C1 segment of cervical spinal cord (tissue), 14 donors: ENCODE results near the gene SNX18.
A peak's percentile ranks its signal among the peaks of the same experiment; 100 is the strongest.
"Not testable (repeated sequence)": the region's sequence is repeated elsewhere in the genome, so short reads cannot be mapped to it uniquely, and the experiment has no call there.

Experiments
- DNase-seq, 14 donors: peaks; one replicate each; lab custom pipeline; 2025; lab: John Stamatoyannopoulos, UW

SNX18 gene

DNA sequence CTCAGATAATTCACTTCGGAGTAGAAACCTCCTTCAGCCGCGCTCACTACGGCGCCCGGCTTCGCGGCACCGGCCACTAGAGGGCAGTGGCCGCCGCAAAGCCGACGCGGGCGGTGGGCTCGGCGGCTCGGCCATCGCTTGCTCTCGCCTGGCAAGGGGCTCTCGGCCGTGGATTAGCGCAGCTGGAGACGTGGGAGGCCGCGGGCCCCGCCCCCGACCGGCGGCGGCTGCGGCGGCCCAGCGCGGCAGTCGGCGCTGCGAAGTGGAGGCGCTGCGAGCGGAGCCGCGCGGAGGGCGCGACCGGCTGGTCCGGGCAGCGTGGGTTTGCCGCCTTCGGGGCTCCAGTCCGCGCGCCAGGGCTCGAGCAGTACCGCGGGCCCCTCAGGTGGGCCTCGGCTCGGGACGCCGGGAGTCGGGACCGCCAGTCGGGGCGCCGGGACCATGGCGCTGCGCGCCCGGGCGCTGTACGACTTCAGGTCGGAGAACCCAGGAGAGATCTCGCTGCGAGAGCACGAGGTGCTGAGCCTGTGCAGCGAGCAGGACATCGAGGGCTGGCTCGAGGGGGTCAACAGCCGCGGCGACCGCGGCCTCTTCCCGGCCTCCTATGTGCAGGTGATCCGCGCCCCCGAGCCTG, at the start of gene SNX18:
Gene SNX18, plus strand, starts transcription at position 248 of the 634 bp plus-strand sequence. Its CDS starts 194 bp downstream, at position 442.
- DNase-seq, result peak; percentile 35 to 94 (median 80)

DNA sequence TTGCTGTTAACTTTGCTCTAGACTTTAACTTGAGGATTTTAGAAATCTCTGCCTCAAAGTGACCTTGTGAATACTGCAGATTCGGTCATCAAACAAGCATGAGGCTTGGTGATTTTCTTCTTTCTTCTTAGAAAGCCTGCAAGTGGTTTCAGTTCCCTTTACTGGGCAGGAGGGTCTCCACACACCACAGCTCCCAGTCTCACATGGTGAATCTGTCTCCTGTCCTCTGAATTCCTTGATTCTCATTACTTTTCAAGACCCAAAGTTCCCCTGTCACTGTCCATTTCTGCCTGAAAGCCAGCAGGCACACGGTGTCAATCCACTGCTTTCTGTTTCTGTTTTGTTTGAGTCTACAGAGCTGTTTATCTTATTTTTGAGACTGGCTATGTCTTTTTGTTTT, 47.9 kb upstream of the SNX18 start:
- peak in 1 of 14 donors; percentile 7 for DNase-seq

DNA sequence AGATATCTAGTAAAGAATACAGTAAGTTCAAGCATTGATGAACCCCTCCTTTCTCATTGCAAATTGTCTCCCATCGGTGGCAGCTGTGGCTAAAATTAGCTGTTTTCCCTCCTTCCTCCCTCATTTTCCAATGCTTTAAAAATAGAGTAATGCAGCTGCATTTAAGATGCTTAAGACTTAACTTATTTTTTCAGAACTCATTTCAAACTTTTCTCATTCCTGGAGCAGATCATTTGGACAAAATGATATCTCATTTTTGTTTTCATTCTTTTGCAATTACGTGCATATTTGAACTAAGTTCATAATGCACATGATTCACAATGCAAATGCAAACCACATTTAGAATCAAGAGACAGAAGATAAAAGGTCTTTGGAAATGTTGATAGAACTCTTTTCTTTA, 47.4 kb upstream of the SNX18 start:
- DNase-seq, result no peak

DNA sequence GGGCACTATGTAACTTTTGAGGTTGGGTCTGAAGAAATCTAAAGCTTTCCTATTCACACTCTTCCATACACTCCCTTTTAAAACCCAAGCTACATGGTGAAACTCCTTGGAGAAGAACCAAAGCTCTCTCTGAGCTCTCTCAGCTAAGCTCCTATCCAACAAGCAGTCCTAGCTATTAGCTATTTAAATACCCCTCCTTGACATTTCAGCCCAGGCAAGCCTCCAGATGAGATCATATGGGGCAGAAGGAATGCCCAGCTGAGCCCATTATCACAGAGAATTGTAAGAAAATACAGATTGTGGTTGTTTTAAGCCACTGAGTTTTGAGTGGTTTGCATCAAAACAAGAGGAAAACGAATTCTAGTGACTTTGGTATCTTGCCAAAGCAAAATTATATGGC, 46.9 kb upstream of the SNX18 start:
- DNase-seq, result no peak

DNA sequence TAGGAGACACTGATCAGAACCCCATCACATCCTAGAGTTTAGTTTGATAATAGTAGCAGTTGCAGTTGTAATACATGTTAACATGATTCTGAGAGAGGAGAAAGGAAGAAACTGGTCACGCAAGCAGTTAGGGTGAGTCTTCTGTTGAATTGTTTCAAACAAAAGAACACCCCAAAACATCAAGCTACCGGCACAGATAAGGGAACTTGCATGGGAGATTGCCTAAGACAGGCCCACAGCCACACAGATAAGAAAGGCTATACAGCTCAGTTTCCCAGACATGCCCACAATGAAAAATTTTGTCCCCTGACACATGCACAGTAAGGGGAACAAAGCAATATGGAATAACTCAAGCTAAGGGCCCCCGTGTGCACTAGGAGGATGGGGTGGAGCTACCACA, 46.2 kb upstream of the SNX18 start:
- DNase-seq, result no peak

GRCh38 chr5:54476682-54477081, 40.9 kb upstream of the SNX18 start:
- DNase-seq, result no peak

- no peak for DNase-seq
Observed at GRCh38 chr5:54477941-54478478, 39.5 kb upstream of the SNX18 start.

GRCh38 chr5:54480296-54480695, 37.3 kb upstream of the SNX18 start:
- no peak for DNase-seq

DNA sequence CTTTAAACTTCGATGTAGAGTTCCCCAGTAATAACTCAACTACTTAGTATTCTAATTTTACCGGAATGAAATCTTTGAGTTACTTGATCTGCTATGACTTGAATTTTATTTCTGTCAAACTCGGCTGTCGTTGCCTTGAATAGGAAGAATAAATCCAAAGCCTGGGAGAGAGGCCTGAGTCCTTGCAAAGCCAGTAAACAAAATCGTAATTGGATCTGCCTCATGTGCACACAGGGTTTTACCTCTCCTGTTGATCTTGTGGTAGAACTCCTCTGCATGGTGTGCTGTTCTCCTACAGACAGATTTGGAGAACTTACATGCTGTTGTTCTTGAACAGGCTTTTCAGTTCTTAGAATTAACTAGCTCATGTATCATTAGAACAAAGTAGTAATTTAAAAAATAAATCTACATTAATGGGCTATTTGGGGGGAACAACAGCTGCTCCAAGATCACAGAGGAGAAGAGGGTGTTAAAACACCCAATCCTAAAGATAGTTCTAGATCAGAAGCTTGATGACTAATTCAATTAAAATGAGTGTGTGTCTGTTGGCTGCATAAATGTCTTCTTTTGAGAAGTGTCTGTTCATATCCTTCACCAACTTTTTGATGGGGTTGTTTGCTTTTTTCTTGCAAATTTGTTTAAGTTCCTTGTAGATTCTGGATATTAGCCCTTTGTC, 33.2 kb upstream of the SNX18 start:
- DNase-seq, result no peak

DNA sequence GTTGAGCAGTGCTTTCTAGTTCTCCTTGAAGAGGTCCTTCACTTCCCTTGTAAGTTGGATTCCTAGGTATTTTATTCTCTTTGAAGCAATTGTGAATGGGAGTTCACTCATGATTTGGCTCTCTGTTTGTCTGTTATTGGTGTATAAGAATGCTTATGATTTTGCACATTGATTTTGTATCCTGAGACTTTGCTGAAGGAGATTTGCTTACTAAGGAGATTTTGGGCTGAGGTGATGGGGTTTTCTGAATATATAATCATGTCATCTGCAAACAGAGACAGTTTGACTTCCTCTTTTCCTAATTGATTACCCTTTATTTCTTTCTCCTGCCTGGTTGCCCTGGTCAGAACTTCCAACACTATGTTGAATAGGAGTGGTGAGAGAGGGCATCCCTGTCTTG, 31.9 kb upstream of the SNX18 start:
- DNase-seq, result not testable (repeated sequence)

GRCh38 chr5:54489648-54489979, 27.9 kb upstream of the SNX18 start:
- not testable (repeated sequence) for DNase-seq

GRCh38 chr5:54491326-54491725, 26.2 kb upstream of the SNX18 start:
- no peak for DNase-seq

DNA sequence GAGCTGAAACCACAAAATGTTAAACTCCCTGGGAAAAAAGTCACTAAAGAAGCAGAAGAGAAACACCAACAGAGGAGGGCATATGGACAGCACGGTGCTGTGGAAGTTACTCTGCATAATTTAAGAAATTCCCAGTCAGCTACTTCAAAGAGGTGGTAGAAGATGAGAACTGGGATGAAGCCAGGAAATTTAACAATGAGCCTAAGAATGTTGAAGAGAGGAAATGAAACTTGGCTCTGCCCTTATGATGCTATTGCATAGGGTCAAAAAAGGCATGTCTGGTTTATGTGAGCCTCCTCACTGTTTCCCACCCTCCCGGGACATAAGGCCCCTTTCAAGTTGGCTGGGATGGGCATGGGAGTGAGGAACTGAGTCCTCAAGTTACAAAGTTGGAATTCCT, 25.4 kb upstream of the SNX18 start:
- DNase-seq, result no peak

DNA sequence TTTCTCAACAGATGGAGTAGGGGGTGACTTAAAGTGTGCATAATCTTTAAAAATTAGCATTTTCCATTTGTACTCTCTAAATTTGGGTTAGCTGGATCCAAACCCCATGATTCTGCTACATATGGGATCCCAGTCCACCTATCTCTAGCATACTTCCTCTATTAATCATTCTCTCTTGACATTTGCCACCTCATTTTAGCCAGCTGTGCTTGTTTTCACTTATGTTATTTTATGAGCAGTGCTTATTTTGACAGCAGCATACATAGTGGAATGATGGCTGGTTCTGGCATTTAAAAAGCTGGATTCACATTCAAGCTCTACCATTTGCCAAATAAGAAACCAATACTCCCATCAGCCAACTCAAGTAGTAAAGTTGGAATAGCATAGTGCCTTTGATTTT, 22.5 kb upstream of the SNX18 start:
- no peak for DNase-seq

GRCh38 chr5:54514291-54514690, 3.3 kb upstream of the SNX18 start:
- DNase-seq, result no peak

- no peak for DNase-seq
Observed at GRCh38 chr5:54514841-54515432, 2.6 kb upstream of the SNX18 start.

- DNase-seq, result no peak
Observed at GRCh38 chr5:54515634-54516033, 1.9 kb upstream of the SNX18 start.

DNA sequence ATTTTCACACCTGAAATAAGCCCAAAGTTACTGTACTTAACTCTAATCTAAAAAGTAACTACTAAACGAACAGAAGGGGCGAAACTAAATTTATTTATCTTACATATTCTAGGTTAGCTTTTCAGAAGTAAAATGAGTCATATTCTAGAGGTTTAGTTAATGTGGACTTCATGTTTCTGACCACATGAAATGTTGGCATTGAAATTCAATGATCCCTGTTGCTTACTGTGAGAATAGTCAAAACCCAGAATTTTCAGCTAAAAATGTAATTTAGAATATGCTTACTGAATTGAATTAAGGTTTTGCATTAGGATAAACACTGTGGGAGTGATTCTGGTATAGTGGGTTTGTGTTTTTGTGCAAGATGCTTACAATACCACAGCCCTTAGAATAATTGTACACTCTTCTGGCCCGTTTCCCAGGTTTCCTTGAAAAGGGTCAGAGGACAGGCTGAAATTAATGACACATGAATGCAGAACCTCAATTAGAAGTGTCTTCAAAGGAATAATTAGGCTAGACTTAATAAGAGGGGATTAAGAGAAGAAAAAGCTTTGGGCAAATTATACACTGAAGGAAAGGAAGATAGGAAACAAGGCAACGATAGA, 1.4 kb upstream of the SNX18 start:
- no peak for DNase-seq

DNA sequence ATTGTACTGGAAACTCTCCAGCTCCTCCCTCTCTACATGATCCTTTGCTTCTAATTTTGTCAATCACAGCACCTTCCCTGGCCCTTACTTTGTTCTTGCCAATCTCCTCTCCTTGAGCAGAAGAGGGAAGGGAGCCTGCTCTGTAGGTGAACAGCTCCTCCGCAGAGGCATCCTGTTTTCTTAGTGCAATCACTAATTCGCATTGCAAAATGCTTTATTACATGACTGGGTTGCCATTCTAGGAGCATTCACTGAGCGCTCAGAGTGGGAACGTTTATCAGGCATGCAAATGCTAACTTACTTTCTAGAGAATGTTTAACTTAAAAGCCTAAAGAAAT, 416 bp upstream of the SNX18 start:
- DNase-seq, result peak in 1 of 14 donors; percentile 82

GRCh38 chr5:54518146-54518817, 723 bp downstream of the SNX18 start:
- peak in 4 of 14 donors; percentile 38 to 70 (median 53) for DNase-seq

- peak in 2 of 14 donors; percentile 21 to 44 for DNase-seq
Observed at GRCh38 chr5:54518818-54519508, 1.4 kb downstream of the SNX18 start.
